NCI-H1092 treated with DMSO at 0.1 percent for 48 hours (cell line): ENCODE data around the gene NEUROG2.

Experiments
- DNase-seq: peaks from one replicate; lab custom pipeline; 2025; lab: John Stamatoyannopoulos, UW

The NEUROG2 gene

DNA sequence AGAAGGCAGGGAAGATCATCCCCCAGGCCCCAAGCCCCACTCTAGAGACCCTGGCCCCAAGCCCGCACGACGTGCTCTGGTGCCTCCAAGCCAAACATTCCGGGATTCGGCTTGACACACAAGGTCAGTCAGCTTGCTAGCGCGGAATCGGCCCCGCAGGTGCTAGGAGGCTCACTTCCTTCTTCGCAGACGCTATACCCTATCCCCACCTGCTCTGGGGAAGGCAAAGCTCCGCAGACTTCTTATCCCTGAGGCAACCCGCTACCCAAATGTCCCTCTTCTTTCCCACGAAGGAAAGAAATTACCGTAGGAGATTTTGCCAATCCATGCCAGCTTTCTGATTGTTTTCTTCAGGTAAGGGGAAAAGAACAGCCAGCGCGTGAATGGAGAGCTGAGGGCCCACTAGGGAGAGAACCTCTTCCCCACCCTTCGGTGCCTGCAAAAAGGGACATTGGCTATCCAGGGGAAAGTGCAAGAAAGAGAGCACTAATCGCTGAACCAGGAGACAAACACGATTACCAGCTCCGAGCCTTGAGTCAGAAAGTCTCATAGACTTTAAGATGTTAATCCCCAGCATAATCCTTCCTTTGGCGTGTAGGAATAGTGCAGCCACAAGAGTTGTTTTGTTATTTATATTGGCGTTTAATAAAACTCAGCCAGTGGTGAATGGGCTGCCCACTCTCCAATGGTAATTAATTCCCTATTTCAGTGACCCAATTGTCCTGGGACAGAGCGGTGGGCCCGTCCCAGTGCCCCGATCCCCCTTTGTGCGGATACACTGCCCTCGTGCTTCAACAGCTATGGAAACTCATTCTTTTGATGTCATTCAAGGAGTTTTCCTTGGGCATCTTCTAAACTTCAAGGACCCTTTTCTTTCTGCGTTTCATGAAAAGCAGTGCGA lies 5.4 kb upstream of the NEUROG2 start:
- no peak for DNase-seq

DNA sequence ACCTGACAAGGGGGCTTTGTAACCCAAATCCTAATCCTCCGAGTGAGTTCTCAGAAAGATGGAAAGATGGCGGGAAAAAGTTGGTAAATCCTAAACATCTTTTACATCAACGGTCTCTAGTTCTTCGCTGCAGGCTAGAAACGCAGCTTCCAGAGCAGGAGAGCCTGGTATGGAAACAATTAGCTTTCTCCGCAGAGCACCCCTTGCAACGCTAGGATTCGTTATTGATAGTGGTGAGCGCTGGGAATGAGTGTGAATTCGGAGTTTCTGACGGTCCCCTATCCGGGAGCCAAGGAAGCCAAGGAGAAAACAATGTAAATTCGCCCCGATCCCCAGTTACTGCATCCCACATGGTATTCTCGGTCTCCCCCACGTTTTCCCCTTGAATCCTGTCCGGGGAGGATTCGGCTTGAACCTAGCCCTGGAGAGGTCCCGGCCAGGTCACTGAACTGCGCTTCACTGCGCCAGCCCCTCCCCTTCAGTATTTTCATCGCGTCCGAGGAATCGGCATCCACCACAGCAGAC lies 4.7 kb upstream of the NEUROG2 start:
- no peak for DNase-seq

DNA sequence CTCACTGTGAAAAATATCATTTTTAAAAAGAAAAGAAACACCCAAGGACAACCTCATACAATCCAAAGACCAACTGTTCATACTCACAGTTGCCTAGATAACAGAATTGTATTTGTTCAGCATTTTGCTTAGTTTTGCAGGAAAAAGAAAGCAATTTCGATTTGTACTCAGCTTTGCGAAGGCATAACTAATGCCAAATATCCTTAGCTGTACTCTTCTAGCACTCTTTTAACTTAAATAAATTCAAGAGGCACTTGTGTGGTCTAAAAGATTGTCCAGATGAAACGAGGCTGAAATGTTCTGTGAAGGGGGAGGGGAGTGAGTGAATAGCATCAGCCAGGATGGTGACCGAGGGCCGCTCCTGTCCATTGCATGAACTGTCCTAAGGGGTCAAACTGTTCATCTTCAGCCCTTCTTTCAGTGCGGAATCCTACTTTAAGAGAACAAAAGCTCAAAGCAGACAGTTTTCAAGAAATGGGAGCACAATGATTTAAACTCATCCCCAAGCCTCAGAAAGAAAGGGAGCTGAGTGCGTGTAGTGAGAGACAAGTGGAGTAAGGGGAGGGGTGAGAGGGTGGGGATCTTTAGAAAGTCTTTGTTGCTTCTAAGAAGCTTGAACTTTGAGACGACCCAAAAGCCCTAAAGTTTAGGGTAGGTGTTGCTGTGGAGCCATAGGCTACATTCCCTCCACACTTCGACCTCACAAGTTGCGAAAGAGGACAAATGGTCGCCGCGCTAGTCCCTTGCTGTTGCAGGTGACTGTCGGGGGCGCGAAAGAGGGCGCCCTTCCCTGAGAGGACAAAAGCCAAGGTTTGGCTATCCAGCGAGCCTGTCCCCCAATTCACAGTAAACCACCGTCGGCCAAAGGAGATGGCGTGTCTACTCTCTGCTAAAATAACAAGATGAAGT lies 4.0 kb upstream of the NEUROG2 start:
- no peak for DNase-seq

DNA sequence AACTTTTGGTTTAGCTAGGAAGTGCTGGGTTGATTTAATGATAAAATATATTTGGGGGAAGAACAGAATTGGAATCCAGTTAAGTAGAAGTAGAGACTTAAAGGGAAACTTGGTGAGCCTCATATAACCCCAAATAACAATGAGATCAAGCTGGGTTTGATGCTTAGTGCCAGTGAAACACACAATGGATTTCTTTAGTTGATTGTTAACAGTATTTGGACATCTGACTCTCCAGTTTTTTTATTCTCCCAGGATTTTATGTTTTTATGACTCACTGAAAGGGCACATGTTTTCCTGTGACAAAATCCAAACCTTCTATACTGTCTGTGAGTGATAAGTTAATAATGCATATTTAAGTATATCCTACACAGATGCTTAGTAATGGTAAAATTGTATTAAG lies 2.7 kb upstream of the NEUROG2 start:
- no peak for DNase-seq

DNA sequence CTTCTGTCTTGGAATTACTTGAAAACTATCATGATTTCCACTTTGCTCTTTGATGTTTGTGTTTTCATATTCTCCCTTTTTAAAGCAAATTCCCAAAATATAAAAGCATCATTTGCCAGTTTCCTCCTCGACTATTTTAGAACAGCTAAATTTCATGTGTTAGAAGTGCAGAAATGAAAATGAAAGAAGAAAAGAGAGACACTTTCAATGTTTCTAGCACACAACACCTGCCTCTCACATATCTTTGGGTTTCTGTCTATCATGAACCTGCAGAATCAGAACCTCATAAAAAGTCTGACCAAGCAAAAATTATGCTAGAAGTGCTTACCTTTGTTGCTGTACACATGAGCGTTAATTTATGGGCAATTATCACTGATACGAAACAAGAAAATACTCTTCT lies 1.9 kb upstream of the NEUROG2 start:
- DNase-seq, result no peak

DNA sequence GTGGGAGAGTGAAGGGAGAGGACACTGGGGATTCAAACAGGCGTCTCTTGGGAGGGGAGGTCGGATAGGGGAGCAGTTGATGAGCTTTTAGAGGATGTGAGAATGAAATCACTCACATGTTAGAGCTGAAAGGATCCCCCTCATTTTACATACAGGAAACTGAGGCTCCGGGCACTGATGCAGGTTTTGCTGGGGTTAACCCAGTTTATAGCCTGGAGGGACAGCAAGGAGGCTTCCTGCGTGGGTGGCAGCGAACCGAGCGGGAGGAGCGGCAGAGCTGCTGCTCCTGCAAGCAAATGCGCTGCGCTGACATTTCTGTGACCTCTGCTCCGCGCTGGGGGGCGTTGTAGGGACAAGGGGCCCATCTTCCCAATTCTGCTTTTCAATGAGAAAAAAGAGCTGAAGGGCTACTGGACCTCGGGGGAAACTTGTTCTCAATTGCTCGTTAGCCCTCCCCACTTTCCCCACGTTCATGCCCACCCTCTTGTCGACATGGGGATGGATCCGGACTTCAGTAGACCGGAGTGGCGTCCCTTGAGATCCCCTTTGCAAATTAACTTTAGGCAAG lies 1.2 kb upstream of the NEUROG2 start:
- peak; percentile 53 for DNase-seq

DNA sequence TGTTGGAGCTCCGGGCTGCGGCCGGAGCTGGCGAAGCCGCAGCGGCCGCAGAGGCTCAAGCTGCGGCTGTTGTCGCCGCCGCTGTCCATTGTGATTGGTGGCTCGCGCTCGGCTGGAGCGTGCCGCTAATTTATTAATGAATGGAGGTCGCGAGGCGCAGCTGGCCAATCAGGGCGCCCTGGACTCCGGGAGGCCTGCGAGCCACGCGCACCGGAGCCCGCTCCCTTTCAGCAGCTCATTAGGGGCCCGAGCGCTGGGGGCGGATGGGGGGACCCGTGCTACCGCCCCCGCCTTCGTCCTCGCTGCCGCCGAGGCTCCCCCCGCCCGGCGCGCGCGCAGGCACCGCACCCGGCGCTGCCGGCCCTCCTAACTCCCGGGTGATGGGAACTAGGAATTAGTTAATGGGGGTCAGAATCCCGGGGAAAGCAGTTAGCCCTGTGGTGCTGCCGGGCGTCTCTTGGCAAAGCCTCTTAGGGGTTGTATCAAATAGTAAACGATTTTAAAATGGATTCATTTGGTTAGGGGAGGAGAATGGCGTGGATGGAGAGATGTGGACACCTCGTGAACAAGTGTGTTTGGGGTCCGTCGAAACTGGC lies 589 bp upstream of the NEUROG2 start:
- peak; percentile 82 for DNase-seq

DNA sequence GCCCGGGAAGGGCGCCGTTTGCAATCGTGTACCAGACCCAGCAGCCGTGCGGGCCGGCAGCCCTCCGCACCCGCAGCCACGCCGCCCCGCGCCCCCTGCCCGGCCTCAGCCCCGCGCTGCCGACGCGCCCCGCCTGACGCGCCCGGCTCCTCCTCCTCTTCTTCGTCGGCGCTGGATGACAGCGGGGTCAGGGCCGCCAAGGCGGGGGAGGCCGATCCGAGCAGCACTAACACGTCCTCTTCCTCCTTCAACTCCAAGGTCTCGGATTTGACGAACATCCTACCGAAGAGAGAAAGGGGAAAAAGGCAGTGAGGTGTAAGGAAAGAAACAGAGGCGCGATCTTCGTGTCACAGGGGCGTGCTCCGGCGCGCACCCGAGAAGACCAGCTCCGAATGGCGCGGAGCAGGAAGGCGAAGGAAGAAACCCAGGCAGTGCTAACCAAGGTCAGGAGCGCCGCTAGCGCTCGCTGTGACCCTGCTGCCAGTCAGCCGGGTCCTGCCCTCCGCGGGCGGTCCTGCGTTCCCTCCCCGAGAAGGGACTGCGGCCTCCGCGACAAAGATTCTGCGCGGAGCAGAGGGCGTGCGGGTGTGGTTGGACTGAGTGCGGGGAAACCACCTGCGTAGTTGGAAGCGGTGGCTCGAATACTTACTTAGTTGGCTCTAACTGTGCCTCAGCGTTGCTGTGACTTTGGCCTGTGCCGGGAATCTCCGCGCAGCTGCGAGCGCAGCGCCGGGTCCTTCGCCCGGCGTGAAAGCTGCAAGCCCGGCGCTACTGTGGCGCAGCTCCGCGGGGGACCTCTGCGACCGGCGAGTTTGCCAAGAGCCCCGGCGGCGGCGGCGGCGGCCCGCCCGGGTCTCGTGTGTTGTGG lies 548 bp downstream of the NEUROG2 start:
- peak; percentile 71 for DNase-seq

DNA sequence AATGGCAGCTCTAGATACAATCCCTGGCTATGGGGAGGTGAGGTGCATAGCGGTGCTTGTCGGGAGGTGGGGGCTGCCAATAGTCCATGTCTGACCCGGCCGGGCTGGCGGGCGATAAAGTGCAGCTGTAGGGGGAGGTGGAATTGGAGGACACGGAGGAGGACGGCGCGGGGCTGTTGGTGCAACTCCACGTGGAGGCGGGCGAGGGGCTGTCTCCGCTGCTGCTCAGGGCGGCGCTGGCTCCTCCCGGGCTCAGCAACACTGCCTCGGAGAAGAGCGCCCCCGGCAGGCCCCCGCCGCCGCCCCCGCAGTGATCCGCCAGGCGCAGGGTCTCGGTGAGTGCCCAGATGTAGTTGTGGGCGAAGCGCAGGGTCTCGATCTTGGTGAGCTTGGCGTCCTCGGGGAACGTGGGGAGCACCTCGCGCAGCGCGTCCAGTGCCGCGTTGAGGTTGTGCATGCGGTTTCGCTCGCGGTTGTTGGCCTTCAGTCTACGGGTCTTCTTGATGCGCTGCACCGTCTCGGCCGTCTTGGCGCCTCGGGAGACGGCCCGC lies 1.3 kb downstream of the NEUROG2 start:
- peak; percentile 61 for DNase-seq

DNA sequence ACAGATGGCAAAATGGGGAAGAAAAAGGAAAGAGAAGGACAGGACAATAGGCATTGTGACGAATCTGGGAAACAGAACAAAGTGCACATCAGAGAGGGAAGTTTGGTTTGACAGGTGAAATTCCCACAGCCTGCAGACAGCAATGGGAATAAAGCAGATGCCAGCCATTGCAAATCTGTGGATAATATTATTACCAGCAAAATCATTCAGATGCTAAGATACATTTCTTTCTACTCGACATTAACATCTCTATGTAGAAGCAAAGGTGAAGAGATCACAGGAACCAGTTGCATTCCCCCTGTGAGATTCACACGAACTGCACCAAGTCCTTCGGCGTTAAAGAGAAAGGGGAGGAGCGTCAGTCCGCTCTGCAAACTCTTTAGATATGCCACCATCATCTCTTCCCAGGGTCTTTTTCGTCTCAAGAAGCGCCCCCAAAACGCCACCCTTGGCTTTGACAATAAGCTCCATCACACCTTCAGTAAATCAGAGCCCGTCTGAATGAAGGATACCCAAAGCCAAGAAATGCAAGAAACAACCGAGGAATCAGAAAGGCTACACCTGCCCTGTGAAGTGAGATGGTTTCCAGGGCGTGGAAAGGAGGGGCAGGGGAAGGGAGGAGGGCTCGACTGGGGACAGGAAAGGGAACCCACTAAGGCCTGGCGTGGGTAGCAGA lies 1.9 kb downstream of the NEUROG2 start:
- DNase-seq, result peak; percentile 37

DNA sequence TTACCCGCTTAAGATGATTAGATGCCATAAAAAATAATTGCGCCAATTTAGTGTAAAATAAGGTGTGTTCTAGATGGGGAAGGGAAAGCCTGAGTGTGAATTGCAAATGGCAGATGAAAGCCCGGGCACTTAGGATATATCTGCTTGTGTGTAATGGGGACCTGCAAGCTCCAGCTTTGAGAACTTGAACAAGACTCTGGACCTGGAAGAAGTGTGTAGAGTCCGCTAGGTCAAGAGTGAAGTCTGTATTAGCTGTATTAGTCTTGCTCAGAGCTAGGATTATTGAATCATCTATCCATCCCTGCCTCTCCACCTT lies 4.2 kb downstream of the NEUROG2 start:
- no peak for DNase-seq

DNA sequence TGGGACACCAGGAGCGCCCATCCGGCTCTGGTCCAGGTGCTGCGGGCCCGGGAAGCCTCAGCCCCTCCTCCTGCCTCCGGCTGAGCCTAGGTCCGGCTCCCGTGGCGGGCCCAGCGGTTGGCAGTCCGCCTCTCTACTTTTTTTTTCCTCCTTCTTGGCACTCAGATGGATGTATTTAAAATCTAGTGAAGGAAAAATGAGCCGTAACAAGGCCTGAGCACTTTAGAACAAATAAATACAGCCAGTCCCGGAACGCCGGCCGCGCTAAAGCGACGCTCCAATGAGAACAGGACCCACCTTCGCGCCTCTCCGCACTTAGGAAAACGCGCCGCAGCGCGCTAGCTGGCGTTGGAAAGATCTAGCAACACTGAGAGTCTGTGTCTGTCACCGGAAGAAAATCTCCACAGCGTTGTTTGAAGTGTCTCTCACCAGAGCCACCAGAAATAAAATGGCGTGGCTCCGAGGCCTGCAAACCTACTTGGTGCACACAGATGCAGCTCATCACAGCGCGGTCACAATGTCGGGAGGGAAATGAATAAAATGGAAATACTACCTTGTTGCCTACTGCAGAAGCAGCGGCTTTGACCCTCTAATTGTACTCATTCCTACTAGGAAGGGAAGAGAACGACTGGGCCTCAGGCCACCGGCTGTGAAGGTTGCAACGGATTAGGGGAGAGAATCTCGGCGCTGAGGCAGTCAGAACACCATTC lies 4.7 kb downstream of the NEUROG2 start:
- no peak for DNase-seq

DNA sequence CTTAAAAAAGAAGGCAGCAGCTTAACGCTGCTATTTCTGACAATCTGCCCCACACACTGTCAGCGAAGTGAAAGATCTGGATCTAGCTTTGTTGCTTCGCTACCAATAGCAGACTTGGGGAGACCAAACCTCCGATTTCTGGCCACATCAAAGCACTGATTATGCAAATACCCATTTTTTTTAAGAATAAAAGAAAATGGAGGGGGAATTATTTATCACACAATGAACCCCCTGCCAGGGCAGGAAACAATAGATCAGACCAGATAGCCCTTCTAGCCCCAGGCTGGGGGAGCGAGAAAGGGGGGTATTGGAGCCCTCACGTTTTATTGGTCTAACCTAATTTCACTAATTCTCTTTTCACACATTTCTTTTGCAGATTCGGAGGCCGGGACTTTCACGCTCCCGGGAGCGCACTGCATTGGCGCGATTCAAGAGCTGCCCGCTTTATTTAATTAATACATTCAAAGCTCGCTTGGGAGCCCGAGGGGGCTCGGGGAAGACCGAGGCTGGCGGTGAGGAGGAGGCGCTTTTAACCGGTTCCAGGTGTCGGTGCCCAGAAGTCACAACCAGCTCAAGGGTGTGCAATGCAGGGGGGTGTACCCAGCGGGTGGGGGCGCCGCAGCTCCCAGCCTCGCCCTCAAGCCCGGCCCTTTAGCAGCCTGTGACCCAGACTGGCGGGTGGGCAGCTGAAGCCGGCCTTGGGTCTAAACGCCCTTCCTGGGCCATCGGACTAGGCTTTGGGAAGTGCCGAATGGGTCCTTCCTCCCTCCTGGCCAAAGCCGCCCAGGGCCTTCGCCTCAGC lies 5.5 kb downstream of the NEUROG2 start:
- DNase-seq, result peak; percentile 62

DNA sequence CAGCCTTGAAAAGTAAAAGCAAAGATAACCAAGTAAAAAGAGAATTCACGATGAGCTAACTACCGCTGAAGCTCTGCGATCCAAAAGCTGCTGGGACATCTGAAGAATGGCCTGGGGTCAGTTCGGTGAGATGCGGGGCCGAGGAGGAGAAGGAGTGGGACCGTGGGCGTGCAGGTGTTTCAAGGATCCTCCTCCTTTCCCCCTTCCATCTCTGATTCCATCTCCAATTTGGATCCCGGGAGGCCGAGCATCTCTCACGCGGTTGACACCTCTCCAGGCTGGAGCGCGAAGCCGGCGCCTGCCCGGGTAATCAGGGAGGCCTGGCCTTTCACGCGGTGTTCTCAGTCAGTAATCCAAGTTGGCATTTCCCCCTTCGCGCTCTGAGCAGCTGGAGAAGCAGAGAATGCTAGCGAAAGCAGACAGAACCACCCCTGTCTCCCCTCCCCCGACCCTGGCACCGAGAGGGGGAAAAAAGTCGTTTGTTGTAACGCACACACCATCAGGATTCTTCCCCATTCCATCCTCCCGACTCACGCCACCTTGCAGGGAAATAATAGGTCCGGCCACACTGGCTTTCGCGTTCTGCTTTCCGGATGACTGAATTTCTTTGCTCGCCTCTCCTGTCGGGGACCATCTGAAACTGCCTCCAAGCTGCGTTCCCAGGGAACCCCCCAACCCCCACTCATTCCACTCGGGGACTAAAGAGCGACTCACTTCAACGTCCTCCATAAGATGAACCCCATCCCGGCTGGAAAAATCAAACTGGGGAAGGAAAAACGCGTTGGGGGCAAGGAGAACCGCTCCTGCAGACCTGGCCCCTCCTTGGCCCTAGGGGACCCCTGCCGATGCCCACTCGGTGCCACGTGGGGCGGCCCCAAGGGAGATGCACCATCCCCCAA lies 6.5 kb downstream of the NEUROG2 start:
- DNase-seq, result peak; percentile 90

DNA sequence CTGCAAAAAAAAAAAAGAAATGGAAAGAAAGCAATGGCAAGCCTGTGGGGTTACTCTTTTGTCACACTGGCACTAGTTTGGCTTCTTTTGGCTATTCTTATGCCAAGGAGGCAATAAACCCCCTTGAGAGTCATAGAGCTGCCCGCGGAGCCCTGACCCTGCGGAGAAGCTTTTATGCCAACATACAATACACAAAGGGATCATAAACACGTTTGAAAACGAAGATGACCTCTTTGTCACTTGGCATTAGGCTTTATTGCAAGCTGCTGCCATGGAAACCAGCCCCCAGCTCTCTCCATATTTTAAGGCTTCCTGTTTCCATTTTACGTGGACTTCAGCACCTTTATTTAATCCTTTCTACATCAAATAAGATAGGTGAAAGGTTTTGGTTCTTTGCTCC lies 7.6 kb downstream of the NEUROG2 start:
- DNase-seq, result peak; percentile 85

DNA sequence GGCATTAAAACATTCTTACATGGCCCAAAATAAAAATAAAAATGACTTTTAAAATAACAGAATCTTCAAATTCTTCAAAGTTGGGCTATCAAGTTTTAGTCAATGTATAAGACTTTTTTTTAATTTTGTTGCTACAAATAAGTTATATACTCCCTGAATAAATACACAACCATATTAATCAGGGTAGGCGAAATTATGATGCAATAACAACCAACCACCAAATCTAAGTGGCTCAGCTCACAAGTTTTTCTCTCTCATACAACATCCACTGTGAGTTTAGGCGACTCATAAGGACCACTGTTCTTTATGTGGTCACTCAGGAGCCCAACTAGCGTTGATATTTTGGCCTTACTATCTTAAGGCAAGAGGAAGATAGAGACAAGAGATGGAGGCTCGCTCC lies 11.2 kb downstream of the NEUROG2 start:
- DNase-seq, result no peak

DNA sequence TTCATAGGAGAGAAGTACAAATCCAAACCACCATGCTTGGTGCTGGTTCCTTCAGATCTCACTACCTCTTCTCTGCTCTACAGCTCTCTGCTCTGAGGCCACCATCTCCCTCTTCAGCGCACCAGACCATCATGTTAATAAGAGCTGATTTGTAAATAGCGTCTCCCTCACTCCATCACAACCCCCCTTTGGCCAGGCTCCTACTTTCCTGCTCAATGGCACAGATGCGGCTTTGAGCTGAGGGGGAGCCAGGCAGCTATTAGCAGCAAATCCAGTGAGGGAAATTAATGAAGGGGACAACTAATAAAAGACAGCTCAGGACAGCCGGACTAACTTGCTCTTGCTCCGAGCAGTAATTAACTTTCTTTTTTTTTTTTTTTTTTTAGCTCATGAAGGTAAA lies 13.1 kb downstream of the NEUROG2 start:
- no peak for DNase-seq

DNA sequence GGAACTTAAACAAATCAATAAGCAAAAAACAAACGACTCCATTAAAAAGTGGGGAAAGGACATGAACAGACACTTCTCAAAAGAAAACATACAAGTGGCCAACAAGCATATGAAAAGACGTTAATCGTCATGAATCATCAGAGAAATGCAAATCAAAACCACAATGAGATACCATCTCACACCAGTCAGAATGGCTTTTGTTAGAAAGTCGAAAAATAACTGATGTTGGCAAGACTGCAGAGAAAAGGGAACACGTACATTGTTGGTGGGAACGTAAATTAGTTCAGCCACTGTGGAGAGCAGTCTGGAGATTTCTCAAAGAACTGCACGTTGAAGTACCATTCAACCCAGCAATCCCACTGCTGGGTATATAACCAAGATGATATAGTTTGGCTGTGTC lies 23.7 kb downstream of the NEUROG2 start:
- DNase-seq, result no peak
